Esophagus muscularis mucosa (tissue), 3 donors: ENCODE results near the gene MAP1LC3B.

ENCODE experiments used
- CTCF ChIP-seq, 3 experiments: fragments of 200-600 bp in 2 of 3; fragments of 450-650 bp in 1 of 3; sonication (generic) in 2 of 3; IDR thresholded peaks; one replicate each; pipeline ENCODE4 v1.5.1; 2017 to 2019; ENCODE audit warnings: antibody characterized with exemption in 3 of 3, mild to moderate bottlenecking in 2 of 3, moderate library complexity in 1 of 3
- POLR2A ChIP-seq: fragments of 450-650 bp; IDR thresholded peaks from one replicate; pipeline ENCODE4 v1.6.1; 2017; ENCODE audit warnings: antibody characterized with exemption, moderate library complexity, mild to moderate bottlenecking, low read depth
- POLR2AphosphoS5 ChIP-seq, 2 donors: sonication (generic); formaldehyde crosslinking; IDR thresholded peaks; one replicate each; pipeline ENCODE4 v1.6.1; 2017; ENCODE audit warnings: antibody characterized with exemption in 2 of 2

GRCh38 chr16:87406495-87407088, 14.5 kb downstream of the MAP1LC3B start:
- TF ChIP-seq CTCF (IDR thresholded peaks at IDR 0.05) (no peak), POLR2AphosphoS5 (IDR thresholded peaks at IDR 0.05) (no peak), POLR2A (no peak)
